Measurements from ENCODE around the gene LRRC75A.
"Not testable (repeated sequence)": the region's sequence is repeated elsewhere in the genome, so short reads cannot be mapped to it uniquely, and the experiment has no call there.

Gene LRRC75A

DNA sequence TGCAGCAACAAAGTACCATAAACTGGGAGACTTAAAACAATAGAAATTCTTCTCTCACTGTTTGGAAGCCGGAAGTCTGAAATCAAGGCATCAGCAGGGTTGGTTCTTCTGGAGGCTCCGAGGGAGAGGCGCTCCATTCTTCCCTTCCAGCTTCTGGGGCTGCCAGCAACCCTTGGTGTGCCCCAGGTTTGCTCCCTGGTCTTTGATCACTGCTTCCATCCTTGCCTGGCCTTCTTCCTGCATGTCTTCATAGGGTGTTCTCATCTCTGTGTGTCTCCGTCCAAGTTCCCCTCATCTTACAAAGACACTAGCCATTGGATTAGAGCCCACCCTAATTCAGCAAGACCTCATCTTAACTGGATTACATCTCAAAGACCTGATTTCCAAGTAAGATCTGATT is 35.3 kb upstream of the LRRC75A start:
- no peak overlapping the region for H3K27ac ChIP-seq (ENCODE audit: low read depth, low read length)
- H3K4ac ChIP-seq (ENCODE audit: low read depth, low read length): no peak overlapping the region
- DNase-seq: no peak
- no CpG with 5 or more reads among the region's 4 CpGs for WGBS (ENCODE audit: extremely low coverage, insufficient coverage, insufficient read length)
- no peak overlapping the region for H4K91ac ChIP-seq (ENCODE audit: low read depth, low read length)
- H3K23ac ChIP-seq (ENCODE audit: low read length): no peak overlapping the region
- H3K4me3 ChIP-seq (ENCODE audit: low read depth, low read length): no peak overlapping the region
- no peaks in the 10 kb centered on the region for H3K79me2 ChIP-seq (ENCODE audit: control insufficient read depth, insufficient read depth, low read length, poor library complexity)
- H4K8ac ChIP-seq (ENCODE audit: low read depth, low read length): no peak overlapping the region
- H3K4me1 ChIP-seq (ENCODE audit: control insufficient read depth in 1 of 2, insufficient read depth in 2 of 2, low read length in 2 of 2): no peaks in the 10 kb centered on the region
- H2BK120ac ChIP-seq (ENCODE audit: insufficient read depth, low read length, poor library complexity): no peak overlapping the region
- H3K9me3 ChIP-seq (ENCODE audit: insufficient read depth, low read depth, low read length): no peaks in the 10 kb centered on the region
- no peak overlapping the region for H3K18ac ChIP-seq (ENCODE audit: low read length)
- H3K27me3 ChIP-seq (ENCODE audit: insufficient read depth, low read length): no peaks in the 10 kb centered on the region
- H2AK5ac ChIP-seq (ENCODE audit: low read length): no peak overlapping the region
- no peak overlapping the region for H2BK12ac ChIP-seq (ENCODE audit: low read length)
- no peak overlapping the region for H4K12ac ChIP-seq (ENCODE audit: low read depth, low read length)
- H2AFZ ChIP-seq (ENCODE audit: insufficient read depth, low read length, poor library complexity): no peak overlapping the region
- H3K14ac ChIP-seq (ENCODE audit: low read length): no peak overlapping the region
- no peaks in the 10 kb centered on the region for H3K36me3 ChIP-seq (ENCODE audit: control insufficient read depth in 1 of 2, insufficient read depth in 2 of 2, low read length in 2 of 2)
- no peak overlapping the region for H3K4me2 ChIP-seq (ENCODE audit: low read length)
- H2BK5ac ChIP-seq (ENCODE audit: low read depth, low read length, poor library complexity): no peak overlapping the region
- no peak overlapping the region for H3K9ac ChIP-seq (ENCODE audit: low read length)
- no peaks in the 10 kb centered on the region for H3K79me1 ChIP-seq (ENCODE audit: low read length)

DNA sequence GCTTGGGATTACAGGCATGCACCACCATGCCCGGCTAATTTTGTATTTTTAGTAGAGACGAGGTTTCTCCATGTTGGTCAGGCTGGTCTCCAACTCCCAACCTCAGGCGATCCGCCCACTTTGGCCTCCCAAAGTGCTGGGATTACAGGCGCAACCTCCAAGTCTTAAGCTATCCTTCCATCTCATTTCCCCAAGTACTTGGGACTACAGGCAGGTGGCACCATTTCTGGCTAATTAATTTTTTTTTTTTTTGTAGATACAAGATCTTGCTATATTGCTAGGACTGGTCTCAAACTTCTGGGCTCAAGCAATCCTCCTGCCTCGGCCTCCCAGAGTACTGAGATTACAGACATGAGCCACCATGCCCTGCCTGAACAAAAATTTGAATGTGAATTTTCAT is 33.6 kb upstream of the LRRC75A start:
- H3K27ac ChIP-seq (ENCODE audit: low read depth, low read length); DNase-seq; H3K27me3 ChIP-seq (ENCODE audit: insufficient read depth, low read length); H2AK5ac ChIP-seq (ENCODE audit: low read length); H3K9me3 ChIP-seq (ENCODE audit: insufficient read depth, low read depth, low read length); H3K4ac ChIP-seq (ENCODE audit: low read depth, low read length); H3K9ac ChIP-seq (ENCODE audit: low read length); H4K8ac ChIP-seq (ENCODE audit: low read depth, low read length); H2BK5ac ChIP-seq (ENCODE audit: low read depth, low read length, poor library complexity); H4K91ac ChIP-seq (ENCODE audit: low read depth, low read length); H3K36me3 ChIP-seq (ENCODE audit: control insufficient read depth in 1 of 2, insufficient read depth in 2 of 2, low read length in 2 of 2); H3K23ac ChIP-seq (ENCODE audit: low read length); H3K4me1 ChIP-seq (ENCODE audit: control insufficient read depth in 1 of 2, insufficient read depth in 2 of 2, low read length in 2 of 2); H3K79me2 ChIP-seq (ENCODE audit: control insufficient read depth, insufficient read depth, low read length, poor library complexity); H2AFZ ChIP-seq (ENCODE audit: insufficient read depth, low read length, poor library complexity); H4K12ac ChIP-seq (ENCODE audit: low read depth, low read length); H2BK120ac ChIP-seq (ENCODE audit: insufficient read depth, low read length, poor library complexity); H2BK12ac ChIP-seq (ENCODE audit: low read length); H3K4me3 ChIP-seq (ENCODE audit: low read depth, low read length); H3K14ac ChIP-seq (ENCODE audit: low read length); H3K18ac ChIP-seq (ENCODE audit: low read length); H3K79me1 ChIP-seq (ENCODE audit: low read length); H3K4me2 ChIP-seq (ENCODE audit: low read length): not testable (repeated sequence)
- WGBS (ENCODE audit: extremely low coverage, insufficient coverage, insufficient read length): no CpG with 5 or more reads among the region's 6 CpGs

DNA sequence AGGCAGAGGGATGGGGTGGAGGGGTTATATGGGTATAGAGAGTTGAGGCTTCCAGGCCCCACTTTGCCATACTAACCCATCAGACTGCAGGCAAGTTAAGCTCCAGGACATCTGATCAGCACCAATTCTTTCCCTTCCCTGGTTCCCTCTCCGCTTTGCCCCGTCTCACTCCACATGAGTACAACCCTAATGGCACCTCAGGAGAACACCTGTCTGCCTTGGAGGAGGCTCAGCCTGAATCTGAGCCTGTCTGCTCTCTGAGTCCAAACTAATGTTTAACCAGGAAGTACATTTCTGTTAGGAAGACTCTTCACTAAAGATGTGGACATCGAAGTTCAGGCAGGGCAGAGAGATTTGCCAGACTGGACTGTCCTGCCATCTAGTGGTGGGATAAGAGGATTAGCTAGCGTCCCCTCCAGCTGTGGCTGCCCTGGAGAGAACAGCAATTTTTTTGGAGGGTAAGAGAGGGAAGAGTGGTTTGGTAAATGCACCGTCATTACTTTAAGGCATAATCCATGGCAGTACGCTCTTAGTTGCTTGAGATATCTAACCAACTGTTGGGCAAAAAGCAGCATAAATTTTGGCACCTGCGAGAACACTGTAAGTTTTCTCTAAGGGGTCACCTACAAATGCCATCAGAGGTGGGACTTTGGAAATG is 29.2 kb upstream of the LRRC75A start:
- Histone ChIP-seq H3K9ac (ENCODE audit: low read length) (no peak overlapping the region), H2AFZ (ENCODE audit: insufficient read depth, low read length, poor library complexity) (peak overlapping the region; percentile 62), H3K79me1 (ENCODE audit: low read length) (no peaks in the 10 kb centered on the region), H3K9me3 (ENCODE audit: insufficient read depth, low read depth, low read length) (no peaks in the 10 kb centered on the region), H3K18ac (ENCODE audit: low read length) (no peak overlapping the region), H3K14ac (ENCODE audit: low read length) (no peak overlapping the region), H3K23ac (ENCODE audit: low read length) (no peak overlapping the region), H4K12ac (ENCODE audit: low read depth, low read length) (no peak overlapping the region), H3K4ac (ENCODE audit: low read depth, low read length) (no peak overlapping the region), H3K4me3 (ENCODE audit: low read depth, low read length) (no peak overlapping the region), H3K4me2 (ENCODE audit: low read length) (no peak overlapping the region), H4K8ac (ENCODE audit: low read depth, low read length) (peak overlapping the region; percentile 72), H3K4me1 (ENCODE audit: control insufficient read depth in 1 of 2, insufficient read depth in 2 of 2, low read length in 2 of 2) (no peaks in the 10 kb centered on the region), H3K36me3 (ENCODE audit: control insufficient read depth in 1 of 2, insufficient read depth in 2 of 2, low read length in 2 of 2) (no peaks in the 10 kb centered on the region), H3K27ac (ENCODE audit: low read depth, low read length) (no peak overlapping the region), H2AK5ac (ENCODE audit: low read length) (no peak overlapping the region), H3K79me2 (ENCODE audit: control insufficient read depth, insufficient read depth, low read length, poor library complexity) (no peaks in the 10 kb centered on the region), H2BK5ac (ENCODE audit: low read depth, low read length, poor library complexity) (no peak overlapping the region), H2BK120ac (ENCODE audit: insufficient read depth, low read length, poor library complexity) (no peak overlapping the region), H2BK12ac (ENCODE audit: low read length) (no peak overlapping the region), H3K27me3 (ENCODE audit: insufficient read depth, low read length) (no peaks in the 10 kb centered on the region), H4K91ac (ENCODE audit: low read depth, low read length) (no peak overlapping the region)
- DNase-seq: peak; percentile 73 to 90
- no CpG with 5 or more reads among the region's 7 CpGs for WGBS (ENCODE audit: extremely low coverage, insufficient coverage, insufficient read length)

DNA sequence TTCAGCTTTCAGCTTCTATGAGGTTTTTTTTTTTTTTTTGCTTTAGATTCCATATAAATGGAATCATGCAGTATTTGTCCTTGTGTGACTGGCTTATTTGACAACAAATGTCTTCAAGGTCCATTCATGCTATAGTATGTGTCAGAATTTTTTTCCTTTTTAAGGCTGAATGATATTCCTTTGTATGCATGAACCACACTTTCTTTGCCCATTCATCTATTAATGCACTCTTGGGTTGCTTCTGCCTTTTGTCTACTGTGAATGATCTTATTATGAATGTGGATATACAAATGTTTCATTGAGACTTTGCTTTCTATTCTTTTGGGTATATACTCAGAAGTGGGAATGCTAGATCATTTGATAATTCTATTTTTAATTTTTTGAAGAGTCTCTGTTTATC is 27.0 kb upstream of the LRRC75A start:
- Histone ChIP-seq H3K4me2 (ENCODE audit: low read length) (no peak overlapping the region), H4K91ac (ENCODE audit: low read depth, low read length) (no peak overlapping the region), H3K27ac (ENCODE audit: low read depth, low read length) (no peak overlapping the region), H3K9me3 (ENCODE audit: insufficient read depth, low read depth, low read length) (no peaks in the 10 kb centered on the region), H4K8ac (ENCODE audit: low read depth, low read length) (no peak overlapping the region), H2AFZ (ENCODE audit: insufficient read depth, low read length, poor library complexity) (no peak overlapping the region), H2BK12ac (ENCODE audit: low read length) (no peak overlapping the region), H3K9ac (ENCODE audit: low read length) (no peak overlapping the region), H2AK5ac (ENCODE audit: low read length) (no peak overlapping the region), H2BK5ac (ENCODE audit: low read depth, low read length, poor library complexity) (no peak overlapping the region), H2BK120ac (ENCODE audit: insufficient read depth, low read length, poor library complexity) (no peak overlapping the region), H3K23ac (ENCODE audit: low read length) (no peak overlapping the region), H3K79me1 (ENCODE audit: low read length) (no peaks in the 10 kb centered on the region), H3K79me2 (ENCODE audit: control insufficient read depth, insufficient read depth, low read length, poor library complexity) (no peaks in the 10 kb centered on the region), H3K14ac (ENCODE audit: low read length) (no peak overlapping the region), H3K4ac (ENCODE audit: low read depth, low read length) (no peak overlapping the region), H3K4me3 (ENCODE audit: low read depth, low read length) (no peak overlapping the region), H4K12ac (ENCODE audit: low read depth, low read length) (no peak overlapping the region), H3K27me3 (ENCODE audit: insufficient read depth, low read length) (no peaks in the 10 kb centered on the region), H3K18ac (ENCODE audit: low read length) (no peak overlapping the region), H3K36me3 (ENCODE audit: control insufficient read depth in 1 of 2, insufficient read depth in 2 of 2, low read length in 2 of 2) (no peaks in the 10 kb centered on the region), H3K4me1 (ENCODE audit: control insufficient read depth in 1 of 2, insufficient read depth in 2 of 2, low read length in 2 of 2) (no peaks in the 10 kb centered on the region)
- DNase-seq: no peak

Data from trophoblast cell (in vitro differentiated cells and primary cell).